HepG2 (cell line): ENCODE data around the gene DYDC2. TPM values are rescaled to one million over a fixed set of nuclear protein-coding genes. Genes with fewer than 3 reads are reported as not detected.
A peak's percentile ranks its signal among the peaks of the same experiment; 100 is the strongest.

Source experiments
- BRF2 ChIP-seq: sonication (generic); formaldehyde crosslinking; IDR thresholded peaks from 2 replicates; pipeline ENCODE4 v1.8.1; 2022; ENCODE audit warnings: mild to moderate bottlenecking, missing genetic modification reagents
- FOXP4 ChIP-seq: sonication (generic); formaldehyde crosslinking; IDR thresholded peaks from 2 replicates; pipeline ENCODE4 v1.4.0; 2020; ENCODE audit warnings: missing genetic modification reagents
- GRHL1 ChIP-seq: sonication (generic); formaldehyde crosslinking; conservative IDR thresholded peaks from 2 replicates; pipeline ENCODE4 v1.8.0; 2022; ENCODE audit warnings: missing genetic modification reagents
- HES4 ChIP-seq: sonication (generic); formaldehyde crosslinking; IDR thresholded peaks from 2 replicates; pipeline ENCODE4 v1.9.0; 2021; ENCODE audit warnings: mild to moderate bottlenecking, missing genetic modification reagents, borderline replicate concordance
- IRF1 ChIP-seq: sonication (generic); formaldehyde crosslinking; IDR thresholded peaks from 2 replicates; pipeline ENCODE4 v1.4.0; 2020; ENCODE audit warnings: low read depth, mild to moderate bottlenecking, missing genetic modification reagents
- IRF9 ChIP-seq: sonication (generic); formaldehyde crosslinking; IDR thresholded peaks from 2 replicates; pipeline ENCODE4 v1.8.0; 2022; ENCODE audit warnings: missing genetic modification reagents, mild to moderate bottlenecking, borderline replicate concordance
- MAFF ChIP-seq: IDR thresholded peaks from 2 replicates; pipeline ENCODE4 v1.6.1; 2011; ENCODE audit warnings: low read depth, low read length, improper control_type of control experiment
- NBN ChIP-seq: fragments of 450-650 bp; conservative IDR thresholded peaks from 2 replicates; pipeline ENCODE4 v1.6.1; 2017
- NFRKB ChIP-seq: fragments of 450-650 bp; IDR thresholded peaks from 2 replicates; pipeline ENCODE4 v1.6.1; 2017
- PRDM4 ChIP-seq: sonication (generic); formaldehyde crosslinking; IDR thresholded peaks from 2 replicates; pipeline ENCODE4 v1.9.0; 2021; ENCODE audit warnings: missing genetic modification reagents, borderline replicate concordance
- RNF2 ChIP-seq: fragments of 450-650 bp; conservative IDR thresholded peaks from 2 replicates; pipeline ENCODE4 v1.6.1; 2016; ENCODE audit warnings: low read depth
- SPEN ChIP-seq: sonication (generic); formaldehyde crosslinking; IDR thresholded peaks from 2 replicates; pipeline ENCODE4 v1.5.1; 2020; ENCODE audit warnings: low read depth, mild to moderate bottlenecking, missing genetic modification reagents
- ZFP41 ChIP-seq: sonication (generic); formaldehyde crosslinking; IDR thresholded peaks from 2 replicates; pipeline ENCODE4 v1.4.0; 2020; ENCODE audit warnings: mild to moderate bottlenecking, missing genetic modification reagents, borderline replicate concordance
- ZNF564 ChIP-seq: sonication (generic); formaldehyde crosslinking; IDR thresholded peaks from 2 replicates; pipeline ENCODE4 v1.8.1; 2023; ENCODE audit warnings: mild to moderate bottlenecking, missing genetic modification reagents
- ZNF576 ChIP-seq: sonication (generic); formaldehyde crosslinking; IDR thresholded peaks from 2 replicates; pipeline ENCODE4 v1.4.0; 2020; ENCODE audit warnings: mild to moderate bottlenecking, missing genetic modification reagents
- ZNF614 ChIP-seq: IDR thresholded peaks from 2 replicates; pipeline ENCODE4 v1.6.1; 2018; ENCODE audit warnings: missing biosample characterization, missing genetic modification reagents, inconsistent platforms, borderline replicate concordance
- polyA plus RNA-seq, 8 experiments: library from polyadenylated mRNA; depleted of rRNA in 3 of 8; stranded (reverse) in 7 of 8; unstranded in 1 of 8; fragments of >200 nt; fragmentation: Illumina TruSeq in 4 of 8; extraction: Trizol in 4 of 8; gene quantifications; 2 replicates each; pipeline versions ENCODE4 v1.2.1 to v1.2.3, GENCODE V29; 2011 to 2016; ENCODE audit warnings: low read depth in 4 of 8, missing spikeins in 1 of 8, mixed read lengths in 1 of 8; ENCODE audit not compliant: insufficient read depth in 1 of 8
- total RNA-seq, 5 experiments: library from RNA; depleted of rRNA; stranded (reverse); fragments of >200 nt; fragmentation: Illumina TruSeq; extraction: Trizol; gene quantifications; 2 replicates each; pipeline ENCODE4 v1.2.3, GENCODE V29; 2016; ENCODE audit warnings: low read depth in 1 of 5

Gene DYDC2
- total and polyA plus RNA-seq, 2 of the 13 experiments (the other 11 are each of a cell fraction or from before 2014, with no cell fraction given): 0.98 to 2.3 TPM

- TF ChIP-seq GRHL1 (CRISPR knock-in tag) (no peak), ZNF576 (CRISPR knock-in tag) (peak; percentile 52; the same call in 1 of the 2 replicates), FOXP4 (0 out of 2 replicates have a peak, but pooled peaks have one; percentile 51), NFRKB (no peak), HES4 (CRISPR knock-in tag) (peak; percentile 73), SPEN (CRISPR knock-in tag) (no peak), IRF1 (no peak), IRF9 (CRISPR knock-in tag) (0 out of 2 replicates have a peak, but pooled peaks have one; percentile 31), ZNF614 (CRISPR knock-in tag) (no peak), NBN (no peak), MAFF (no peak), PRDM4 (CRISPR knock-in tag) (no peak), ZNF564 (CRISPR knock-in tag) (peak; percentile 89), BRF2 (CRISPR knock-in tag) (no peak), ZFP41 (CRISPR knock-in tag) (no peak), RNF2 (no peak)
These were observed 51.9 kb downstream of the DYDC2 start, which contains the start of gene PRXL2A (continued) for GRCh38 chr10:80408242-80409101.
